Activated CD4-positive, alpha-beta T cell treated with anti-CD3 and anti-CD28 coated beads, Interleukin-2, amount 10 ng/mL, durations not matched to agents 7 days and 5 days (primary cell): ENCODE results near the gene NKX2-8. TPM values are rescaled to one million over a fixed set of nuclear protein-coding genes. Genes with fewer than 3 reads are reported as not detected.

Experiments
- CTCF ChIA-PET: fragments of 350-600 bp; sonication (Branson Sonifier 250); formaldehyde crosslinking; loops from one replicate; lab custom pipeline; 2021; ENCODE audit warnings: antibody characterized with exemption; lab: Charles Lee
- POLR2A ChIA-PET: fragments of 350-600 bp; sonication (Branson Sonifier 250); formaldehyde crosslinking; loops from one replicate; lab custom pipeline; 2021; ENCODE audit warnings: antibody characterized with exemption; lab: Charles Lee
- DNase-seq: peaks from one replicate; pipeline ENCODE4 v3.0.0-alpha.2; 2020
- H3K27ac Mint-ChIP-seq: one replicate; pipeline ENCODE4 v1.8.0; 2021; ENCODE audit warnings: mild to moderate bottlenecking, moderate library complexity, mixed read lengths
- H3K27me3 Mint-ChIP-seq: one replicate; pipeline ENCODE4 v1.8.0; 2021; ENCODE audit warnings: mixed read lengths
- H3K36me3 Mint-ChIP-seq: one replicate; pipeline ENCODE4 v1.8.0; 2021; ENCODE audit warnings: low read depth, mixed read lengths
- H3K4me1 Mint-ChIP-seq: one replicate; pipeline ENCODE4 v1.8.0; 2021; ENCODE audit warnings: mixed read lengths
- H3K4me3 Mint-ChIP-seq: one replicate; pipeline ENCODE4 v1.8.0; 2021; ENCODE audit warnings: mild to moderate bottlenecking, moderate library complexity, mixed read lengths
- H3K9me3 Mint-ChIP-seq: one replicate; pipeline ENCODE4 v1.8.0; 2021; ENCODE audit warnings: mixed read lengths
- total RNA-seq, 2 experiments: library from RNA; stranded (reverse); gene quantifications; one replicate each; pipeline ENCODE4 v1.2.3, GENCODE V29; 2021

The NKX2-8 gene
- total RNA-seq = not detected

DNA sequence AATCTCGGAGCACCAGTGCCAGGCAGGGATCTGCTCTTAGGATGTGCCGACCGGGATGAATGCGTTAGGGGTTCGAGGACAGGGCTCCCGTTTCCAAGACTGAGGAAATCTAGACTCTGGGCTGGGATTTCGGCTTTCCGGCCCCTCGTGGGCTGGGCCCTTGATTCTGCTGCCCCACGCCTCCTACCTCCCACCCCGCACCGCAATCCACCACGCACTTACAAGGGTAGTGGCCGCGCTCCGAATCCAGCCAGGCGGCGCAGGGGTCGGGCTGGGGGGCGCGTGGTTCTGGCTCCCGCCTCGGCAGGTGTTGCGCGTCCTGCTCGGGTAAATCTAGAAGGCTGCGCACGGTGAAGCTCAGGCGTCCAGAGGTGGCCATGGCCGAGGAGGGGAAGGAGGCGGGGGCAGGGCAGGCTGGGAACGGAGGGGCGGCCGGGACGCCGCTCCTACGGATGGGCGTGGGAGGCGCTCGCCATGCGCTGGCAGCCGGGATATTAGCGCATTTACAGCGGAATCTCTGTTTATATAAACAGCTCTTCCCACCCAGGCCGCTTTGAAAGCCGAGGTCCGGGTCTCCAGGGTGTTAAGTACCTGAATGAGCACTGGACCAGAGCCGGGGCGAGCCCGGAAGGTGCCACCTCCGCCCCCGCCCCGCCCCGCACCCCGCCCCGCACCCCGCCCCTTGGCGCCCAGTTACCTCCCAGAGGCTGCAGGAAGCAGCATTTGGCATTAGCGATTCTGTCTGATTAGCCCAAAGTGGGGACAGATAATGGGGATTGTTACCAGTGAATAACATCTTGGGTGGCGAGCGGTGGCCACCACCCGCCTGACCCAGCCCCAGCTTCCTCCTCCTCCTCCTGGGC is at the start of gene NKX2-8:
TSS of gene NKX2-8 (minus strand) at position 604 of the 863 bp plus-strand sequence. CDS start at position 379, 225 bp downstream.
- Mint-ChIP-seq H3K27ac (no peak within 1 kb of the TSS), H3K4me1 (no peaks in the 10 kb centered on the region), H3K4me3 (peak within 1 kb of the TSS; percentile 30), H3K36me3 (no peaks in the 10 kb centered on the region), H3K9me3 (no peaks in the 10 kb centered on the region), H3K27me3 (peaks cover 79% of the 10 kb centered on the region)
- ChIA-PET POLR2A (no interaction called here), CTCF (no interaction called here)
- no peak for DNase-seq

DNA sequence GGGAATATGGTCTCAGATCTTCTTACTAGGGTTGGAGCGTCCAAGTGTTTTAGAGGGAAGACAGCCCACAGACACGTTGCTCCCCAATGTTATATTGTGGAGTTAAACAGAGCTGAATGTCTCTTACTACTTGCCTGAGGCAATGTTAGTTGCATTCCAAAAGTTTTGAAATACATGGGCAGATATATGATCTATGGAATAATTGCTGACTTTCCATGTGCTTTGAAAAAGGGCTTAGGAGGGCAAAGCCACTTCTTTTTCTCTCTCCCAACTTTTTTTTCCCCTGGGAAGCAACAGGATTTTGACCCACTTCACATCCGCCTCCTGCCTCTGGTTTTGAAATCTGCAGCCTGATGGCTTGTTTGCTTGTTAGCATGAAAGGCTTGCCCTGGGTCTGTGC is 45.6 kb upstream of the NKX2-8 start:
- Mint-ChIP-seq H3K4me1 (no peaks in the 10 kb centered on the region), H3K9me3 (no peaks in the 10 kb centered on the region), H3K36me3 (no peaks in the 10 kb centered on the region), H3K4me3 (no peak overlapping the region), H3K27me3 (no peaks in the 10 kb centered on the region), H3K27ac (no peak overlapping the region)
- no peak for DNase-seq
- ChIA-PET CTCF (no interaction called here), POLR2A (no interaction called here)

GRCh38 chr14:36626151-36626550 is 43.7 kb upstream of the NKX2-8 start:
- H3K27me3 Mint-ChIP-seq = no peaks in the 10 kb centered on the region
- POLR2A ChIA-PET = no interaction called here
- CTCF ChIA-PET = no interaction called here

DNA sequence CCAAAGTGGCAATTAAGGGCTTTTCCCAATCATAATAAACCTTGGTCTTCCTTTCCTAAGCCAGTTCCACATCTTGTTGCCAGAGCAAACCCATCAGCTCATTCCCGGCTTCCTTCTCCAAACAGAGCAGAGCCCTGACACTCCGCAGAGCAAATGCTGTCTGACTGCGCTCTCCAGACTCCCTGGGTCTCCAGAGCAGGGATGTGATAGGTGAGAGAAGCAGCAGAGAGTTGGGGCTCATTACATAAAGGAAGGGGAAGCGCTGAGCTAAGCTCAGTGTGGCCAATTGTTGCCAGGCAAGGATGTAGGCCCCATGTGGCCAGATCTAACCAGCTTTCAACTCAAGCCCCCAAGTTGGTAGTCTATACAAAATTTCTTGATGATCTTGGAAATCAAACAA is 43.0 kb upstream of the NKX2-8 start:
- no peak for DNase-seq
- Mint-ChIP-seq H3K4me3 (no peak overlapping the region), H3K4me1 (no peaks in the 10 kb centered on the region), H3K9me3 (no peaks in the 10 kb centered on the region), H3K27me3 (no peaks in the 10 kb centered on the region), H3K27ac (no peak overlapping the region), H3K36me3 (no peaks in the 10 kb centered on the region)
- POLR2A ChIA-PET = no interaction called here
- CTCF ChIA-PET = interaction anchor here (0.9 kb wide), 1 partner anchor 23 kb away, joined by 3 read pairs; no protein-coding TSS in a partner anchor

More at GRCh38 chr14:36626151-36626550, 43.7 kb upstream of the NKX2-8 start:
- no peak for DNase-seq
- Mint-ChIP-seq H3K4me3 (no peak overlapping the region), H3K27ac (no peak overlapping the region), H3K9me3 (no peaks in the 10 kb centered on the region), H3K4me1 (no peaks in the 10 kb centered on the region), H3K36me3 (no peaks in the 10 kb centered on the region)

DNA sequence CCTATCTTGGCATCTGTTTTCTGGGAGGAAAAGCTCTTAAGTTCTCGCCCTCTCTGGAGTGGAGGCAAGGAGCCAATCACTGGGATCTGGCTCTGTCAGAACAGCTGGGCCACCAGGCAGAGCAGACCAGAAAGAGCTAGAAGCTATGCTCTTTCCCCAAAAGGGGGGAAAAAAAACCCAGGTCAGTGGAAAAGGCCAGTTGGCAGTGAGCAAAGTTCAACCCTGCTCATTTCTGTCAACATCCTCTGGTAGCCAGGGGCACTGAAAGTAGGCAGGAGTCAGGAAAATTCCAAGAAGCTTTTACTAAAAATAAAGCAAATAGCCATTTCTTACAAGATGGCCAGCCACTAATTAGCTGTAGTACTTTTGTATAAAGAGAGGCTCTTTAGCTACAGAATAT is 42.6 kb upstream of the NKX2-8 start:
- no peak for DNase-seq
- CTCF ChIA-PET = interaction anchor here (0.9 kb wide), 1 partner anchor 24 kb away, joined by 3 read pairs; no protein-coding TSS in a partner anchor
- H3K4me3 Mint-ChIP-seq = no peak overlapping the region
- no peaks in the 10 kb centered on the region for H3K9me3 Mint-ChIP-seq
- no peaks in the 10 kb centered on the region for H3K36me3 Mint-ChIP-seq
- no peaks in the 10 kb centered on the region for H3K27me3 Mint-ChIP-seq
- POLR2A ChIA-PET = no interaction called here
- no peak overlapping the region for H3K27ac Mint-ChIP-seq
- no peaks in the 10 kb centered on the region for H3K4me1 Mint-ChIP-seq

- ChIA-PET POLR2A (no interaction called here), CTCF (no interaction called here)
- H3K27ac Mint-ChIP-seq = no peak overlapping the region
- no peak overlapping the region for H3K4me3 Mint-ChIP-seq
- no peak for DNase-seq
- H3K27me3 Mint-ChIP-seq = no peaks in the 10 kb centered on the region
- no peaks in the 10 kb centered on the region for H3K9me3 Mint-ChIP-seq
- H3K36me3 Mint-ChIP-seq = no peaks in the 10 kb centered on the region
- H3K4me1 Mint-ChIP-seq = no peaks in the 10 kb centered on the region
Observed at GRCh38 chr14:36619853-36620252, 37.4 kb upstream of the NKX2-8 start.

DNA sequence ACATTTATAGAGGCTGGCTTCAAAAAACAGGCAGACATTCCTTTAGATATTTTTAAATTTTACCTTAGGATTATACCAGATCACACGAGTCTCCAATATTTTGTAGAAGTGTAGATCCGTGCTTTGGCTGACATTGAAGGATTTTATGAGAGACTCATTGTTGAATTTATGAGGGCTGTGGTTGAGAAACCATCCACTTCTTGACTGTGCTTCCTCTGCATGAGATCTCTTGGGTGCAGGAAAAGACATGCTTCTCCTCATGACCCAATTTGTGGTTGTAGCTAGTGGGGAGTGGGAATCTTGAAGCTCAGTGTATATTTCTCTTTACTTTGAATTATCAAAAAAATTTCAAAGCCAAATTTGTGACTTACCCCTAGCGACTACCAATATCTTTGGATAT is 36.7 kb upstream of the NKX2-8 start:
- no peak overlapping the region for H3K27ac Mint-ChIP-seq
- no peaks in the 10 kb centered on the region for H3K36me3 Mint-ChIP-seq
- H3K4me3 Mint-ChIP-seq = no peak overlapping the region
- CTCF ChIA-PET = no interaction called here
- POLR2A ChIA-PET = no interaction called here
- H3K27me3 Mint-ChIP-seq = no peaks in the 10 kb centered on the region
- no peaks in the 10 kb centered on the region for H3K9me3 Mint-ChIP-seq
- H3K4me1 Mint-ChIP-seq = no peaks in the 10 kb centered on the region
- no peak for DNase-seq

- Mint-ChIP-seq H3K27ac (no peak overlapping the region), H3K27me3 (no peaks in the 10 kb centered on the region), H3K4me1 (no peaks in the 10 kb centered on the region), H3K36me3 (no peaks in the 10 kb centered on the region), H3K4me3 (no peak overlapping the region), H3K9me3 (no peaks in the 10 kb centered on the region)
- ChIA-PET CTCF (no interaction called here), POLR2A (no interaction called here)
- DNase-seq = no peak
Observed at GRCh38 chr14:36618641-36619040, 36.2 kb upstream of the NKX2-8 start.

DNA sequence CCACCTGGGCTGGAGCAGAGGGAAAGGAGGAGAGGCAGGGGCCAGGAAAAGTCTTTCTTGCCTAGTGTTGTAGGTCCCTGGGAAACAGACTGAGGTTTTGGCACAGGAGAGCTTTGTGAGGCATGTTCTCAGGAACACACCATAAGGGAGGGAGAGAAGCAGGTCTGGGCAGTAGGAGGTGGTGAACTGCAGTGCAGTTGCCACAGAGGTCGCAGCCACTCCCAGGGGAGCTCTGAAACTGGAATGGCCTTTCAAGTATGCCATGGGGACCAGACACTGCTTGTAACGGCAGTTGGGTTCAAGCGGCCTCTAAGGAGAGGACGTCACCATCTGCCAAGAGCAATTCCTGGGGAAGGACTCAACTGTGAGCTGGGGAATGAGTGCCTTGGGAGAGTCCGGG is 35.4 kb upstream of the NKX2-8 start:
- no peak overlapping the region for H3K27ac Mint-ChIP-seq
- no peaks in the 10 kb centered on the region for H3K36me3 Mint-ChIP-seq
- ChIA-PET CTCF (no interaction called here), POLR2A (no interaction called here)
- no peaks in the 10 kb centered on the region for H3K9me3 Mint-ChIP-seq
- no peak for DNase-seq
- no peak overlapping the region for H3K4me3 Mint-ChIP-seq
- no peaks in the 10 kb centered on the region for H3K27me3 Mint-ChIP-seq
- no peaks in the 10 kb centered on the region for H3K4me1 Mint-ChIP-seq

DNA sequence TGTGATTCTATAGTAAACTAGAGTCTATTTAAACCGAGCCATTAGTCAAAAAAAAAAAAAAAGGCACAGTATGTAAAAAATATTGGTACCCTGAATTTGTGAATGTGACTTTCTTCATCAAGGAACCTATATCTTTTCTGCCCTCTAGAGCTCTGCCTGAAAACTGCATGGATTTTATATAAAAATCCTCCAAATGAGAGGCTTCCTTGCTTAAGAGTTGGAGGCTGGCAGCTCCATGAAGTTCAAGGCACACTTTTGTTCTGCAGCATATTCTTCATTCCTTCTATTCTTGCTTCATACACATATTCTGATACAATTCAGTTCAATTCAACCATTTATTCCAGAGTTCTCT is 23.1 kb upstream of the NKX2-8 start:
- H3K36me3 Mint-ChIP-seq = no peaks in the 10 kb centered on the region
- no peak overlapping the region for H3K27ac Mint-ChIP-seq
- no peak overlapping the region for H3K4me3 Mint-ChIP-seq
- POLR2A ChIA-PET = no interaction called here
- peaks cover under 1% of the 10 kb centered on the region for H3K27me3 Mint-ChIP-seq
- no peak for DNase-seq
- H3K4me1 Mint-ChIP-seq = no peaks in the 10 kb centered on the region
- H3K9me3 Mint-ChIP-seq = no peaks in the 10 kb centered on the region
- CTCF ChIA-PET = no interaction called here

DNA sequence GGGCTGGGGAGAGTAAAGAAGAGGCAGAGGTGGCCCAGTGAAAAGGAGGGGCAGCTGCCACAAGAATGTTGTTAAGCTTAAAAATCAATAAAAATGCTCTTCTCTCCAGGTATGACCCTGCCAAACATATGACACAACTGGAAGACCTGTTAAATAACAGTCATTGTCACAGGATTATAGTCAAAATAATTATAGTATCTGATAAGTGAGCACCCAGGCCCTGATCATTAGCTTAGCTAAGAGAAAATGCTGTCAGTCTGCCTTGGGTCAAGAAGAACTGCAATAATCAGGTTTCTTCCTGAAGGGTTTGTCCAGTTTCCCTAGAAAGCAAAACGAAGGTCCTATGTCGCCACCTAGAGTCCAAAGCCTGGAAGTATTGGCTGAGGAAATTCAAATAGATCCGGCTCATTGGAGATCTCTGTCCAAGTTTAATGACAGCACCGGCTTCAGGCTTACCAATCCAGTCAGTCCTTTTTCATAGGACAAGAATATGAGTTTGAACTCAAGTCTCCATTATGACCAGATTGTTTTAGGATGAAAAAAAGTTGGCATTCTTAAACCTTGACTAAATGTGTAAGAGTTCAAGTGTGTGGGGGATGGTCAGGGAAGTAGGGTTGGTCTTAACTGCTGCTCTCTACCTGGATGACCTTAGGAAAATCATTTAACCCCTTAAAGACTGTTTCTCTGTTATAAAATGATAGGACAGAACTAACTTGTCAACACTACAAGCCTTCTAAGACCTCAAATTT is 22.5 kb upstream of the NKX2-8 start:
- no peaks in the 10 kb centered on the region for H3K9me3 Mint-ChIP-seq
- H3K4me3 Mint-ChIP-seq = no peak overlapping the region
- H3K27me3 Mint-ChIP-seq = peaks cover 5% of the 10 kb centered on the region
- POLR2A ChIA-PET = no interaction called here
- H3K27ac Mint-ChIP-seq = no peak overlapping the region
- DNase-seq = peak; percentile 54
- H3K4me1 Mint-ChIP-seq = no peaks in the 10 kb centered on the region
- CTCF ChIA-PET = no interaction called here
- H3K36me3 Mint-ChIP-seq = no peaks in the 10 kb centered on the region

DNA sequence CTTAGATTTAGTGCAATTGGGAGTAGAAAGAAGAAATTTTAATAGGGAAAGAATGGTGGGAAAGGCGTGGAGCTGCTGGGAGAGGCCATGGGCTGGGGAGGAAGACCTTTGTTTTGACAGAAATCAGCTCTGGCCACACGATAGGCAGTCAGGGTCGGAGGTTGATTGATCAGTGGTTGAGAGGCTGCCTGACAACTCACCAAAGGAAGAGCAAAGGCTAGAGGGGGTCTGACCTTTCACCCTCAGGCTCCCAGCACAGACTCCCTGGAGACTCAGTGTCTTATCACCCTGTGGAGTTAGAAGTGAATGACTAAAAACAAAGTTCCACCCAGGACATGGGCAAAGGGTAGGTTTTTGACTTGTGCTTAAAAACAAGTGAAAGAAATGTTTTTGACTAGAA is 18.0 kb upstream of the NKX2-8 start:
- H3K36me3 Mint-ChIP-seq = no peaks in the 10 kb centered on the region
- CTCF ChIA-PET = no interaction called here
- POLR2A ChIA-PET = no interaction called here
- H3K27me3 Mint-ChIP-seq = peaks cover 7% of the 10 kb centered on the region
- no peak for DNase-seq
- no peaks in the 10 kb centered on the region for H3K4me1 Mint-ChIP-seq
- H3K4me3 Mint-ChIP-seq = no peak overlapping the region
- no peaks in the 10 kb centered on the region for H3K9me3 Mint-ChIP-seq
- H3K27ac Mint-ChIP-seq = peak overlapping the region; percentile 17

DNA sequence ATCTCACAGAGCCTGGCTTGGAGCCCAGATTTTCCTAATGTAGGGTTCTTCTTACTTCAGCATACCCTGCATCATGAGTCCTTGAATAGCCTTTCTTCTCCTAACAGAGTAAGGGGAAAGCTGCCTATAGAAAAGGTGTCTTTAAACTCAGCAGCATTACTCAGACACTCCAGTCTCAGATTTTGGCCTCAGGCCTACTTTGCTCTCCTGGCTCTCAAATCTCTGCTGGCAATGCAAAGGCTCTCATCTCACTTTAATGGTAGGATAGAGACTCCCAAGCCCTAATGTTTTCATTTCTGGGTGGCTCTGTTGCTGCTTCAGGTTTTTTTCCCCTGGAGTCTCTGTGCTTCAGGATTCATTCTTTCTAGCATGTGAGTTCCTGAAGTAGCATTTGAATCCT is 9.1 kb upstream of the NKX2-8 start:
- H3K4me3 Mint-ChIP-seq = no peak overlapping the region
- H3K4me1 Mint-ChIP-seq = no peaks in the 10 kb centered on the region
- H3K36me3 Mint-ChIP-seq = no peaks in the 10 kb centered on the region
- ChIA-PET POLR2A (no interaction called here), CTCF (interaction anchor here (0.6 to 1.1 kb wide), 2 partner anchors 33 to 38 kb away, joined by 3 to 6 read pairs; no protein-coding TSS in a partner anchor)
- H3K27me3 Mint-ChIP-seq = peaks cover 51% of the 10 kb centered on the region
- DNase-seq = no peak
- H3K9me3 Mint-ChIP-seq = no peaks in the 10 kb centered on the region
- H3K27ac Mint-ChIP-seq = no peak overlapping the region
